DND-41 (cell line): ENCODE data around the gene SIPA1L3.

Experiments
- EZH2 ChIP-seq: IDR thresholded peaks from 3 replicates; pipeline ENCODE4 v1.6.1; 2012; ENCODE audit warnings: borderline replicate concordance, low read depth, mild to moderate bottlenecking, moderate library complexity, low read length, inconsistent platforms; ENCODE audit not compliant: severe bottlenecking
- TF ChIP-seq, protein P1 (sequence below): IDR thresholded peaks from 2 replicates; pipeline ENCODE4 v1.5.1; 2012; ENCODE audit warnings: borderline replicate concordance, low read length, moderate library complexity, mild to moderate bottlenecking; ENCODE audit not compliant: poor library complexity, severe bottlenecking; ENCODE audit errors: extremely low read depth

DNA sequence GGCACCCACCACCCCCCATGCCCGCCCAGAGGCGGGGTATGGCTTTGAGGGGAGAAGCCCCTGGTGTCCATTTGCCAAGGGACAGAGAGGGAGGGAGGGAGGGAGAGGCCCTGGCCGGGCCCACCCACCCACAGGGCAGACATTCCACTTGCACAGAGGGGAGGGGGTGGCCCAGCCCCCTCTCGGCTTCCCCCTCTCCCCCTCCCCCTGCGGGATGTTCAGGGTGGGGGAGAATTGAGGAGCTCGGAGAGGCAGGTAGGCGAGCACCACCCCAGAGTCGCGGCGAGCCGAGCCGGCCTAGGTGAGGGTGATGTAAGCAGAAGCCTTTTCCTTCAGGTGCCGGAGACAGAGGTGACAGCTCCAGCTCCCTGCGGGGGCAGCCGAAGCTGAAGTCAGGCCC is 304.8 kb downstream of the SIPA1L3 start:
- TF ChIP-seq, protein P1, sequence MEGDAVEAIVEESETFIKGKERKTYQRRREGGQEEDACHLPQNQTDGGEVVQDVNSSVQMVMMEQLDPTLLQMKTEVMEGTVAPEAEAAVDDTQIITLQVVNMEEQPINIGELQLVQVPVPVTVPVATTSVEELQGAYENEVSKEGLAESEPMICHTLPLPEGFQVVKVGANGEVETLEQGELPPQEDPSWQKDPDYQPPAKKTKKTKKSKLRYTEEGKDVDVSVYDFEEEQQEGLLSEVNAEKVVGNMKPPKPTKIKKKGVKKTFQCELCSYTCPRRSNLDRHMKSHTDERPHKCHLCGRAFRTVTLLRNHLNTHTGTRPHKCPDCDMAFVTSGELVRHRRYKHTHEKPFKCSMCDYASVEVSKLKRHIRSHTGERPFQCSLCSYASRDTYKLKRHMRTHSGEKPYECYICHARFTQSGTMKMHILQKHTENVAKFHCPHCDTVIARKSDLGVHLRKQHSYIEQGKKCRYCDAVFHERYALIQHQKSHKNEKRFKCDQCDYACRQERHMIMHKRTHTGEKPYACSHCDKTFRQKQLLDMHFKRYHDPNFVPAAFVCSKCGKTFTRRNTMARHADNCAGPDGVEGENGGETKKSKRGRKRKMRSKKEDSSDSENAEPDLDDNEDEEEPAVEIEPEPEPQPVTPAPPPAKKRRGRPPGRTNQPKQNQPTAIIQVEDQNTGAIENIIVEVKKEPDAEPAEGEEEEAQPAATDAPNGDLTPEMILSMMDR = no peak
- TF ChIP-seq EZH2 = no peak
